Activated CD4-positive, alpha-beta T cell treated with anti-CD3 and anti-CD28 coated beads, Interleukin-2, amount 50 U/mL, for 1 hour (primary cell): ENCODE results near the gene ZFR.
"Not testable (repeated sequence)": the region's sequence is repeated elsewhere in the genome, so short reads cannot be mapped to it uniquely, and the experiment has no call there.

Experiments used
- DNase-seq: peaks from one replicate; pipeline ENCODE4 v3.0.0-alpha.2; 2020

Gene ZFR

GRCh38 chr5:32317041-32317440 lies 127.5 kb downstream of the ZFR start:
- no peak for DNase-seq

GRCh38 chr5:32315221-32316014 lies 129.1 kb downstream of the ZFR start:
- DNase-seq, result no peak

DNA sequence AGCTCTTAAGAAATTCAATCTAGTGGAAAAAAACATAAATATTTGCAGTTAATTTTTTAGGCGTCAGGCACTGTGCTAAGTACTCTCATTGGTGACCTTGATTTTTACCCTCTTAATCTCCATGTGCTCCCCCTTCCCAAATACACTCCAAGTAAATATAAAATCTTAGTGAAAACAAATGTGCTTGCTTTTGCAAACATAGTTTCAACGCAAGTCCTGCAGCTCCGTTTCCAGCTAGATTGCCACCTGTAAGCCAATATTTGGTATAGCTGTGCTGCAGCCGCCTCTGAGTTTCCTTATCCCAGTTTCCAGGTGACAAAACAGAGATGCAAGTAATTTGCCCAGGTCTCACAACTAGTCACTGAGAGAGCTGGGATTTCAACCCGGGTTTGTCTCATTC lies 129.9 kb downstream of the ZFR start:
- no peak for DNase-seq

DNA sequence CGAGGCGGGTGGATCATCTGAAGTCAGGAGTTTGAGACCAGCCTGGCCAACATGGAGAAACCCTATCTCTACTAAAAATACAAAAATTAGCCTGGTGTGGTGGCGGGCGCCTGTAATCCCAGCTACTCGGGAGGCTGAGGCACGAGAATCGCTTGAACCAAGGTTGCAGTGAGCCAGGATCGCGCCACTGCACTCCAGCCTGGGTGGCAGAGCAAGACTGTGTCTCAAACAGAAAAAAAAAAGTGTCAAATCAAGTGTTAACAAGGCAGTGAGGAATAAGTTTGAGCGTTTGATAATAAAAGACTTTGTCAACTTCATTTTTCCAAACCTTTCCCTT lies 130.4 kb downstream of the ZFR start:
- not testable (repeated sequence) for DNase-seq

- DNase-seq, result peak; percentile 100
These were observed 131.8 kb downstream of the ZFR start, which contains the start of gene MTMR12 for GRCh38 chr5:32312595-32313332. Gene MTMR12, minus strand, starts transcription at chr5:32312939. Its CDS starts 101 bp downstream, at chr5:32312838.

- peak; percentile 35 for DNase-seq
These were observed 132.3 kb downstream of the ZFR start for GRCh38 chr5:32312197-32312594.

DNA sequence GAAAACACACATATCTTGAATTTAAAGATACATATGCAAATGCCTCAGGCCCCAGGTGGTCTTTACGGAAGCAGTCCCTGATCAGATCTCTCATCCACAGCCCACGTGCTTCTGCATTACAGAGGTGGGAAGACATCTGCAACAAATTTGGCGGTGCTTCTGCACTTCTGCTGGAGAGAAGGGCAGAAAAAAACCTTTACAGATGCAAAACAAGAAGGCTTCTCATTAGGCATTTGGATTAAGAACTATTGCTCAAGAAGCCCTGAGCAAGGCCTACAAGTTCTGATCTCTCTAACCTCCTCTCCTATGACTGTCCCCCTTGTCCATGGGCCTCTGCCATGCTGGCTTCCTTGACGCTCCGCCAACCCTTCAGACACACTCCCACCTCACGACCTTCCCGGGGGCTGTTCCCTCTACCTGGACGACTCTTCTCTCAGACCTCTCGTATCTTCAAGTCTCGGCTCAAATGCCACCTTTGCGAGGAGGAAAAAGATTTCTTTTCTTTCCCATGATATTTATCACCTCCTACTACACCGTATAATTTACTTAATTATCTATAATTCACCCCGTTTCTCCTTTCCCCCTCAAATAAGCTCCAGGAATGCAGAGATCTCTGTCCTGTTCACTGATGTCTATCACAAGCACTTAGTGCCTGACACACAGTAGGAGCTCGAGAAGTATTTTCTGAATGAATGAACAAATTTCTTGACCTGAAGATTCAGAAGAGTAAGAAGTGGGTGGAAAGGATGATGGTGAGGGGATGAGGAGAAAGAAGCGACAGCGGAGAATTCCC lies 132.9 kb downstream of the ZFR start:
- DNase-seq, result no peak

GRCh38 chr5:32309761-32310160 lies 134.8 kb downstream of the ZFR start:
- DNase-seq, result no peak

- DNase-seq, result no peak
These were observed 135.6 kb downstream of the ZFR start for GRCh38 chr5:32308946-32309345.

- no peak for DNase-seq
These were observed 136.8 kb downstream of the ZFR start for GRCh38 chr5:32307769-32308194.

- DNase-seq, result no peak
These were observed 139.9 kb downstream of the ZFR start for GRCh38 chr5:32304622-32305021.
